NCI-H187 (cell line): ENCODE results near the gene DGCR8.

Experiments used
- DNase-seq, 2 experiments: peaks; one replicate each; lab custom pipeline; 2025; lab: John Stamatoyannopoulos, UW

Gene DGCR8

DNA sequence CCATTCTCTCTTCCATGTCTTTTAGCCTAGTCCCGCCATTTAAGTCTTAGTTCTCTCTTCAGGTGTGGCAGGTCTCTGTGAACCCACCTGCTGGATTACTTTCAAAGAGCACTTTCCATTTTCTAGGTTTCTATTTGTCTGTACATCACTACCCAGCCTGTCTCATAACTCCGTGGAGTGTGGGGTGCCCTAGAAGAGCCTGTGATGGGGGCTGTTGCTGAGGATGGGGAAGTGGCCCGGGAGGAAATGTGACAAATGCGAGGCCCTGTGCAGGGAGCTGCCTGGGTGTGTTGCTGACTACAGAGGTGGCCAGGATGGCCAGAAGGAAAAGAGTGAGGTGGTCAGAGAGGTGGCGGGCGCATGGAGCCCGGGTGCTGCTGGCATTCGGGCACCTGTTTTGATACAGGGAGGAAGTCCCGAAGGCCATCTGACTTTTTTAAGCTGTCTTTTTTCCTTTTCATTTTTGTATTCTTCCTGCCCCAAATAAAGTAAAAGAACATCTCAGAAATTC is 10.7 kb downstream of the DGCR8 start:
- no peak for DNase-seq

DNA sequence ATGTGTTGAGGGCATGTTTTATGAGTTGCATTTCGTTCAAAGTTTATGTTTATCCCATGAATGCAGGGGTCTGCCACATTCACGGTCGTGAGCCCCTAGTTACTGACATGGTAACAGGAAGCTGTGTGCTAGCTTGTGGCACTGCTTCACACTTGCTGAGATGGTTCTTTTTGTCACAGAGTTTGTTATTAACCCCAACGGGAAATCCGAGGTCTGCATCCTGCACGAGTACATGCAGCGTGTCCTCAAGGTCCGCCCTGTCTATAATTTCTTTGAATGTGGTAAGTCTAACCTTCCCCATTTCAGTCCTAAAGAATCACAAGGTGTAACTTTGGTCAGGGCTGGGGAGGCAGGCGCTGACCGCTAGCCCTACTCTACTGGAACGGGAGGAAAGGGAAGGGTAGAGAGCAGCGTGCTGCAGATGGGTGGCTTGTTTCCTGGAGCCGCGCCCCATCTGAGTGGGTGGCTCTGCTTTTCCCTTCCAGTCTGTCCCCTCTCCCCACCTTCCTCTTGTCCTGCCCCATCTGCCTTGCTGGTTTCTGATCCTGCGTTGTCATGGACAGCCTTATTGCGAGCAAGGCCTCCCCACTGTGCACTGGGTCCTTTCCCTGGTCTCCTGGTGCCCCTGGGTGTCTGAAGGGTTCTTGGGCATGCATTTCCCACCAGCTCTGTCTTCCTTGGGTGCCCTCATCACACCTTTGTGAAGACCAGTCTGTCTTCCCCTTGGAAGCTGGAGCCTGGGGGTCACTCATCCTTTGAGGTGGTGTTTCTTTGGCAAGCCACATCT is 11.8 kb downstream of the DGCR8 start:
- DNase-seq: no peak

DNA sequence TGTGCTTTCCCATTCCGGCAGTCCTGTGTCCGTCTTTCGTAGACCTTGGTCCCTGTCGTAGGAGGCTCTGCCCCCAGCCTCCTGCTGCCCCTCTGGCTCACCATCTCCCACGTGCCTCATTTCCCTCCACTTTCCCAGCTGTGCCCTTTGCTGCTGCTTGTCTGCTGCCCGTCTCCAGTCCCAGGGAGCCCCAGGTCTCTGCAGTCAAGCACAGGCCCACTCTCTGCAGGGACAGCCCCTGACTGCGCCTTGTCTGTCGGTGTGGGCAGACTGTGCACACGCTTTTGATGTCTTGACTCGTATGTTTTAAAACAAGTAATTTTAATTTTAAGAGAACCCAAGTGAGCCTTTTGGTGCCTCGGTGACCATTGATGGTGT is 12.4 kb downstream of the DGCR8 start:
- DNase-seq: no peak

DNA sequence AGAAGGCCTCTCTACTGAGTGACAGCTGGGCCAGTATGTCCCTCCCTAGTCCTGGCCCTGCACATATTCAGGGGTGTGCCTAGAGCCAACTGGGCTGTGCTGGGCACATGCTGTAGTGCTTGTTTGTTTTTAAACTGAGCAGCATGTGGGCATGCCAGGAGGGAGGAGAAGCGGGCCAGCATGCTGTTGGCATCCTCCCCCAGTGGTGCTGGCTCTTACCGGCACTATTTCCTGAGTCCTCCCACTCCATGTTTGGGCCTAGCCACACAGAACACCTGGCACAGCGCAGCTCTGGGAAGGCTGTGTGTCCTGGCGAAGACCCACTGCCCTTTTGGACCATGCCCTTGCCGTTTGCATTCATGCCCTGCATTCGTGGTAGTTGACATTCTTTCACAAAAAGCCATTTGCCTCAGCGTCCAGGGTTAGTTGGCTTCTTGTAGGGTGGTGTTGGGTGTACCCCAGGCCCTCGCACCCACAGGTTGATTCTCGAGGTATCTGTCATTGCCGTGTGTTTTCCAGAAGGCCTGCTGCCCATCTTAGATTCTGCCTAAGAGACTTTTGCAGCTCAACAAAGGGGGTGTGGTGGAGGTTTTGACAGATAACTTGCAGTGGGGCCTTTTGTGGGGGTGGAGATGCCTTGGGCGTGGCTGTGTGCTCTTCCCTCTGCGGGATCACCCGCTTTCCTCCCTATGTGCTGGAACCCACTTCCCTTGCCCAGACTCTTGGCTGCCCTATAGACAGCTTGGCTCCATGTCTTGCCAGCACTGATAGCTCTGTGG is 13.6 kb downstream of the DGCR8 start:
- no peak for DNase-seq

DNA sequence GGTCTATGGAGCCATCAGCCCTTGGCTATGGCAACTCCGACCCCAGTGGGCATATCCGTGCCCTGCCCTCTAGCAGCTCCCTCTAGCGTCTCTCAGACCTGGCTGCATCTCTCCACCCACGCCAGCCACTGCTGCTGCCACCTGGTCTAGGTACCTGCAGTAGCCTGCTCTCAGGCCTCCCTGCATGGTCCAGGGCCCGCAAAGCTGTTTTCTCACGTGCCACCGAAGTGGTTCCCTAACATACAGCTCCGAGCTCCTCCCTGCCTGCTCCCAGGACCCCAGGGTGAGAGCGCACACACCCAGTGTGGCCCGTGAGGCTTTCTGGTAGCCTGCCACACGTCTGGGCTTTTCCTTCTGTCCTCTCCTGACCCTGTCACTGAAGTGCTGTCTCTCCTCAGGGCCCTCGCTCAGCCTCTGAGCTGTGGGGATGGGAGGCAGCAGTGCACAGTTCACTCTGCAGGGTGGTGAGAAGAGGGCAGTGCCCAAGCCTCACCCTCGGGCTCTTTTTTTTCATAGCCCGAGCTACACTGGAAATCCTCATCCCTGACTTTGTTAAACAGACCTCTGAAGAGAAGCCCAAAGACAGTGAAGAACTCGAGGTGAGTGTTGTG is 14.3 kb downstream of the DGCR8 start:
- no peak for DNase-seq

DNA sequence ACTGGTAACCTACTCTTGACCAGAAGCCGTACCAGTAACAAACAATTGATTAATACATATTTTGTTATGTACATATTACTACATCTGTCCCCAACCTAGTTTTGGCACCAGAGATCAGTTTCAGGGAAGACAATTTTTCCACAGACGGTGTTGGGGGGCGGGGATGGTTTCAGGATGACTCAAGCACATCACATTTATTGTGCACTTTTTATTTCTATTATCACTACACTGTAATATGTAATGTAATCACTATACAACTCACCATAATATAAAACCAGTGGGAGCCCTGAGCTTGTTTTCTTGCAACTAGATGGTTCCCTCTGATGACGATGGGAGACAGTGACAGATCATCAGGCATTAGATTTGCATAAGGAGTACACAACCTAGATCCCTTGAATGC is 15.5 kb downstream of the DGCR8 start:
- DNase-seq: no peak

DNA sequence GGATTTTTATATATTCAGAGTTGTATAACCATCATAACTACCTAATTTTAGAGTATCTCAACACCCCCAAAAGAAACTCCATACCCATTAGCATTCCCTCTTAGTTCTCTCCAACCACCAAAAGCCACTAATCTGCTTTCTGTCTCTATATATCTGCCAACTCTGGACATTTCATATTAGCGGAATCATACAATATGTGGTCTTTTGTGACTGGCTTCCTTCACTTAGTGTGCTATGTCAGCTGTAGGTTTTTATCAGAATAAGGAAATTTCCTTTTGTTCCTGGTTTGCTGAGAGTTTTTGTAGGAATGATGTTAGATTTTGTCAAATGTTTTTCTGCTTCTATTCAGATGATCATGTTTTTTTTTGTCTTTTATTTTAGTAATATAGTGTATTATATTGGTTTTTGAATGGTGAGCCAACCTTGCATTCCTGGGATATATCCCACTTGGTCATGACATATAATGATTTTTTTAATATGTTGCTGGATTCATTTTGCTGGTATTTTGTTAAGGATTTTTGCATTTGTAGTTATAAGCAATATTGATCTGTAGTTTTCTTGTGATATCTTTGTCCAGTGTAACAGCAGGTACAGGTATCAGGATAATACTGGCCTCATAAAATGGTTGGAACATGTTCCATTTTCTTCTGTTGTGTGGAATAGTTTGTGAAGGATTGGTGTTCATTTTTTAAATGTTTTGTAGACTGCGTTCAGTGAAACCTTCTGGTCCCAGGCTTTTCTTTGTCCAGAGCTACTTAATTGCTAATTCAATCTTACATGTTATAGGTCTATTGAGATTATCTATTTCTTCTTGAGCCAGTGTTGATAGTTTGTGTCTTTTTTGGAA is 16.8 kb downstream of the DGCR8 start:
- DNase-seq: no peak

DNA sequence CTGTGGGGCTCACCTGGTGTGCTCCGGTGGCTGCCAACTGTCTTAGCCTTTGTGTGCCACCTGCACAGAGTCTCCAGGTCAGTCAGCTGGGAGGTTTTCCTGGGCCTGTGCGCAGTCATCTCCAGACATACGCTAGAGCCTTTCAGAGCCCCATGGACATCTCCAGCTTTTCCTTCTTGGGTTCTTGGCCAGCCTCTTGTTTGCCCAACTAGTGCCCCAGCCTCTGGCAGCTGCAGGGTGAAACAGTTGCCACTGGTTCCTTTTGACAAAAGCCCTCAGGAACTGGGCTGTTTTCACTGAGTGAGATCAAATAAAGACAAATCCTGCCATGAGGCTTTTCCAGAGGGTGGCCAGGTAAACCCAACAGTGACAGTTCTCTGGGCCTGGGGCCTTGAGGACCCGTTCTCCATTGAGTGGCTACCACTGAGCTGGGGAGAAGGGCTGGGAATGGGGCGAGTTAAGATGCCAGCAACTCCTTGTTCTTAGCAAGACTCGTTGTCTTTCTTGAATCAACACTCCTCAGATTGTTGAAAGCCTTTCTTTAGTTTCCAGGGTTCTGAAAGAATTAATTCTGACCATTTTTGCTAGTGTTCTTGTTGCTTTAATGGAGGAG is 19.2 kb downstream of the DGCR8 start:
- DNase-seq: no peak

DNA sequence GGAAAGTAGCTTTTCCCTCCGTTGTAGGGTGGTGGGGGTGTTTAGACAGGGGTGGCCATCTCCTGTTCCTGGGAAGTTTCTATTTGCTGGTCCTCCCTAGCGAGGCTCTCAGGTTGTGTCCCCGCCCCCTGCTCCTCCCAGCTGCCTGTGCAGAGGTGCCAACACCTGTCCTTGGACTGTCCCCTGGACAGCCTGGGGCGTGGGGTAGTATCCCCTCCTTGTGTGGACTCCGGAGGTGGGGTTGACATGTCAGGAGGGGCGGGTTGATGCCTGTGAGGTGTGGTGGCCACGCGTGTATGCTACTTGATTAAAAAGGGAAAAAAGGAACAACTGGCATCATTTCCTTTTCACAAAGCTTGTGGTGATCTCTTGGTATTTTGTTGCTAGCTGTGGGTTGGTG is 21.6 kb downstream of the DGCR8 start:
- DNase-seq: no peak

DNA sequence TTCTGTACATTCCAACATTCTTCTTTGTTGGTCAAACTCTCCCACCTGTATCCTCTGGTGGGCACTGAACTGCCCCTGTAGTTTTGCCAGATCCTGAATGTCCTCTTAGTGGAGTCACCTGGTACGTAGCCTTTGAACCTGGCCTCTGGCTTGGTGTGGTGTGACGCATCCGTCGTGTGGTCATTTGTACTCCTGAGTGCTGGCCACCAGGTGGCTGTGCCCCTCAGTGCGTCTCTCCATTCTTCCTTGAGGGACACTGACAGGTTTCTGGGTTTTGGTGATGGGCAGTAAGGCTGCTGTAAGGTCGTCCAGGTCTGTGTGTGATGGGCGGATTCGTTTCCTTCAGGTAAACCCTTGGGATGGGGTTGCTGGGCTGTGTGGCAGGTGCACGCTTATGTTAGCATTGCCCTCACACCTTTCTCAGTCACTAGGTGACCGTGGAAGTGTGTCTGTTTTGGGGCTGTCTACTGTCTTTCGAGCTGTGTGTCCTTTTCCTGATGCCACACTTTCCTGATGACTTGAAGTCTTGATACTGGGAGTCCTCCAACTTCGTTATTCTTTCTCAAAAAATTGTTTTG is 22.3 kb downstream of the DGCR8 start:
- DNase-seq: no peak

DNA sequence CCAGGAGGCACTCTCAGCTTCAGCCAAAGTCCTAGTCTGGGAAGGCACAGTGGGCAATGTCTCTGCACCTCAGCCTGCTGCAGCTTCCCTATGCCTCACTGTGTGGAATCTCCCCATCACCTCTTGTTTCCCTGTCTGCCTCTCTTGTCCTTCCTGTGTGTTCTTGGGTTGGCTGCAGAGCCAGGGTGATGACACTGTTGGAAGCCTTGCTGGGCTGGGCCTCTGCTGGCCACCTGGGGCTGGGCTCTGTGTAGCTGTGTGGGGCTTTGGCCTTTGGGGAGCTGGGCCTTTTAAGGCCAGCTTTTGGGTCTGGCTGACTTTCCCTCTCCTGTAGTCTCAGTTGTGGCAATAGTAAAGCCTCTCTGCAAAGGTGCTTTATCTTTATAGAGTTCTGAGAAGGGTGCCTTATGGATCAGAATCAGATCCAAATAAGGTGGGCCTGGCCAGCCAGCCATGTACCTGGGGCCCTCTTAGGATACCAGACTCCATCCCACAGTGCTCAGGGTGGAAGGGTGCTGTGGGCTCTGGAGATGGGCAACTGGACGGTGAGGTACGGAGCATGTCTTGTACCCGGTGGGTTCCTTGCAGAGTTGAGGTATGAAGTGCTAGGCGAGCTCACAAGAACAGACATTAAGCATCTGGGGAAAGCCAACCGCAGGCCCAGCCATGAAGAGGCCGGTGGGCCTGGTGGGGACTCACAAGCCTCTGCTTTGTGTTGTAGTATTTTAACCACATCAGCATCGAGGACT is 25.6 kb downstream of the DGCR8 start:
- DNase-seq: no peak

DNA sequence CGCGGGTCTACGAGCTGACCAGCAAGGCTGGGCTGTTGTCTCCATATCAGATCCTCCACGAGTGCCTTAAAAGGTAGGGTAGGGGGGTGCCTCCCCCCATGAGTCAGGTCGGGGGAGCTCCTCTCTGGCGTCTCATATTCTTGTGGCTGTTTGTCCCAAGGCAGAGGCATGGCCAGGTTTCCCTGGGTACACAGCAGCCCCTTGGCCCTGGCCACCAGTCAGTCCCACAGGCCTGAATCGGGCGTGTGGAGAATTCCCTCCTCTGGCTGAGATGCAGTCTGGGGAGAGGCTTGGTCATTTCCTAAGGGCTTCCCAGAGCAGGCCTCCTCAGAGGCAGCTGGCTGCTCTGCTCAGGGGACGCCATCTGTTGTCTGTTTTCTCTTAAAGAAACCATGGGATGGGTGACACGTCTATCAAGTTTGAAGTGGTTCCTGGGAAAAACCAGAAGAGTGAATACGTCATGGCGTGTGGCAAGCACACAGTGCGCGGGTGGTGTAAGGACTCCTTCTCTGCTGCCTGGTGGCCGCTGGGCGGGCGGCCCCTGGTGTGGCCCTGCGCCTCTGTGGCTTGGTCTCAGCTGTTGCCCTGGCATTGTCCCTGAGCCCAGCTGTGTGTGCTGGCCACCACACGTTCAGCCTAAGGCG is 26.3 kb downstream of the DGCR8 start:
- DNase-seq: no peak

DNA sequence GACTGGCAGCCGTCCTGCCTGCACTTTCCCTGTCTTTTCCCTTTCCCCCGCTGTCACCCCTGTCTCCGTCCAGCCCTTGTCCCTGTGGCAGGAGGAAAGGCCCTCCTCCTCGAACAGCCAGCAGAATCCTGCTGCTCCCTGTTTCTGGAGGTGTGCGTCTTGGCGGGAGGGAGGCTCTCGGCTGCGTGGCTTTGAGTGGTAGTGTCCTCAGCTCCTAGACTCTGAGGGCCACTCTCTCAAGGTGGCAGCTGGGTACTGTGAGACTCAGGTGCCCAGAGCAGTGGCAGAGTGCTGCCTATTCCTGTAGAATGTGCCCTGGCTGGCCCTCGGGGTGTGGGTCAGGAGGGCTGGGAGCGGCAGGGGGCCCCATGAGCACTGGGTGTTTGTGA is 26.8 kb downstream of the DGCR8 start:
- DNase-seq: no peak

DNA sequence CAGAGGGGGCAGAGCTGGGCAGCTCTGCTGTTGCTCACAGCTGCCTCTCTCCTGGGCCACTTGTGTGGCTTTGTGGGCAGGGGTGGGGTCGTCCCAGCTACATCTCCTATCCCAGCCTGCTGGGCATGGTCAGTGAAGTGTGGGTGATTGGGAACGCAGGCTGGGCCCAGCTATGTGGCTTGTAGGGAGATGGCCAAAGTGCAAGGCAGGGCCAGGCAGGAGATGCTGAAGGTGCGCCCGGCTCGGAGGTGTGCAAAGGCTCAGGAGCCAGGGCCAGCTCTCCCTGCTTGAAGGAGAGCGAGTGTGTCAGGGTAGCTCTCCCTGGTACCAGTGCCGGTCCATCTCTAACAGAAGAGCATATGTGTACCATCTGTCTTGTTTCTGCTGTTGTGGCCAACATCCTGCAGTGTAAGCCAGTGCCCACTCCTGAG is 27.4 kb downstream of the DGCR8 start:
- no peak for DNase-seq

DNA sequence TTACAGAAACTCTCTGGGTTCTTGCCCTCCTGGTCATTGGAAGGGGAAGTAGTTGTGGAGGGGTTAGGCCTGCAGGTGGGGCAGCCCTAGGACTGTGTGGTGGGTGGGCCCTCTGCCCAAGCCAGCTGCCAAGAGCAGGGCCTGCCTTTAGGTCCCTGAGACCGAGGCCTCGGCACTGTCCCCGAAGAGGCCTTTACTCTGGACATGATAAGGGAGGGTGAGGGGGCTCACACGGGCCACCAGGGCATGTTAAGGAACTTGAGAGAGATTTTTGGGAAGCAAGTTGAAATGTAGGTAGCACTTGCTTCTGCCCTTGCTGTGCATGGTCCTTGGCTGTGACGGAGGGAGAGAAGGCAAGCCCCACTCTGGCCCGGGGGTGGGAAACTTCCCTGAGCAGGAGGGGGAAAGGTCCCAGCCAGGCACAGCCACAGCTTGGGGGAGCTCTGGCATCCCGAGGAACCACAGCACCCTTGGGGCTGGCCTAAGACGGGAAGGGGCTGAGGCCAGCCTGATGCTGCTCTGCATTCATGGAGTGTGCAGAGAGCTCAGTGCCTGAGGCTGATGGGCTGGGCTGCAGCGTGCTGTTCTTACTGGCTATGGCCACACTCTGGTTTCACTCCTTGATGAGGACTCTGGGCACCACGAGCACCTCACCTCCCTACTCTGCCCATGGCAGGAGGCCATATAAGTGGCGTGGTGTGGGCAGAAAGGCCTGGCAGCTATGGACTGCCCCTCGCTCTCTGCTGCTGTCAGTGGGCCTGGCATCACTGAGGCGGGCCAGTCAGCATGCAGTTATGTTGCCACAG is 28.1 kb downstream of the DGCR8 start:
- no peak for DNase-seq

DNA sequence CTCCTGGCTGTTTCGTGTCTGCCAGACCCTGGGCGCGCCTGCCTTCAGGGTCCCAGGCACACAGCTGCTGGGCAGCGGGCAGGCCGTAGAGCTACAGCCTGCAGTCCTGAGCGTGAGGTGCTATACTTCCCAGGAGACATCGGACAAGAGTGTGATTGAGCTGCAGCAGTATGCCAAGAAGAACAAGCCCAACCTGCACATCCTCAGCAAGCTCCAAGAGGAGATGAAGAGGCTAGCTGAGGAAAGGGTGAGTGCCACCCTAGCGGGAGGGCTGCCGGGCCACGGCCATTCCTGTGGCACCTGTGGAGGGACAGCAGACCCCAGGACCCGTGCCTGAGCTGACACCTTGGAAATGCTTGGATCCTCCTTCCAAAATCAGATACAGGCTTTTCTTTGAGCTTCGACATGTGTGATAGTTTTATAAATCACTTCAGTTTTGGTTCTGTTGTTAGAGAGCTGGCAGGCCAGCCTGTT is 28.8 kb downstream of the DGCR8 start:
- DNase-seq: no peak

DNA sequence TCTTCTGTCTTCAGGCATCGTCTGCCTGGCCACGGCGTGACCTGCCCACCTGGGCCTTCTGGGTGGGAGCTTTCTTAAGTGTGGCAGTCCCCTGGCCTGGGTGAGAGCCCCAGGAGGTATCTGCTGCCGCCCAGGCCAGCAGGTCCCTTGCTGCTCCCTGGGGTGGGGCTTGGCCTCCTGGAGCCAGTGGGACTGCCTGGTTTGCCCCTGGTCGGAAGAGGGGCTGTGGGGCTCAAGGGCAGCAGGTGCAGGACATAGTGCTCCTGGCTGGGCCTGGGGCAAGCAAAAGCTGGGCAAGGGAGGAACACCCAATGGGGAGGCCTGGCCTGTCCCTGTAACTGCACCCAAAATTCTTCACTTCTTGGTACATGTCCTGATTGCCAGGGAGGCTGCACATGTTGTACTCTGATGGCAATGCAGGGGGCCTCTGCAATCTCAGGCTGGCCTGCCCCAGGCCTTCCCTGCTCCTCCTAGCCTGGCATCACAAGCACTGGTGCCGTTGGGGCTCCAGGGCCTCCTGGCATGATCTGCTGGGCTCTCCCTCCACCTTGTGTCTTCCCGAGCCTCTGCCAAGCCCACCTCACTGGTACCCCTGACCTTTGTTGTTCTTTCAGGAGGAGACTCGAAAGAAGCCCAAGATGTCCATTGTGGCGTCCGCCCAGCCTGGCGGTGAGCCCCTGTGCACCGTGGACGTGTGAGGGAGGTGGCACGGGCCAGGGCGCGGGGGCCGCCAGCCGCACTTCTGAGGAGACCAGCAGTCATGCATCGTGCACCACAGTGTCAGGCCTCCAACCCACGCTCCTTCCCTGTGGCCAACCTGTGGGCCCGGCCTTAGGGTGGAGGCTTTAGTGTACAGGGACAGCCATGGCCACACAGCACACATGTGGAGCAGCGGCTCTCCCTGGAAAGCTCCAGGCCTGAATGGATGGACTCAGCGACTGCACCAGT is 29.6 kb downstream of the DGCR8 start:
- no peak for DNase-seq
